K562 (cell line): ENCODE data around the gene TFEB. TPM values are rescaled to one million over a fixed set of nuclear protein-coding genes. Genes with fewer than 3 reads are reported as not detected.

Experiments used
- ATAC-seq: fragments of 200-7000 bp; cut with Tn5 transposase; 3 replicates; pipeline ENCODE4 v1.9.1; 2020; ENCODE audit warnings: moderate library complexity
- BruUV-seq: library from RNA; stranded (reverse); fragments of 400-500 nt; replicated peaks from 2 replicates; lab custom pipeline; 2021; lab: Mats Ljungman, UMichigan
- CTCF ChIA-PET: fragments of 300-600 bp; formaldehyde crosslinking; extraction: SDS; loops from one replicate; lab custom pipeline; 2021; ENCODE audit warnings: low intra/inter-chr PET ratio; lab: Yijun Ruan, JAX
- POLR2A ChIA-PET: fragments of 300-600, 350-650 bp; sonication (Branson Sonifier 250); formaldehyde crosslinking; extraction: SDS; loops from one replicate; lab custom pipeline; 2021; ENCODE audit warnings: antibody characterized with exemption, inconsistent platforms; lab: Yijun Ruan, JAX
- DNase-seq, 4 experiments: peaks; one replicate each; pipeline versions ENCODE4 v3.0.0 to v3.0.0-alpha.2; 2011 to 2018; ENCODE audit warnings: low spot score in 3 of 4, mixed read lengths in 3 of 4; ENCODE audit errors: extremely low read depth in 1 of 4
- FAIRE-seq: peaks from 2 replicates; lab custom pipeline; 2011; peaks lifted over from hg19 to GRCh38; lab: Jason Lieb, UNC
- H2AFZ ChIP-seq: 2 replicates; pipeline ENCODE4 v1.6.0; 2011; ENCODE audit warnings: low read depth, low read length, control low read depth, inconsistent platforms
- H3K27ac ChIP-seq: fragments of 200-600 bp; 3 replicates; pipeline ENCODE4 v1.8.0; 2011; ENCODE audit warnings: low read depth, mild to moderate bottlenecking, control low read depth, inconsistent platforms, low read length, moderate library complexity, mixed read lengths; ENCODE audit errors: extremely low read depth
- H3K27me3 ChIP-seq, 2 experiments: fragments of 300-600 bp in 1 of 2; 2 replicates in 1 of 2; 3 replicates in 1 of 2; pipeline versions ENCODE4 v1.6.0 to v1.8.0; 2011; ENCODE audit warnings: inconsistent platforms in 2 of 2, low read length in 2 of 2, mild to moderate bottlenecking in 1 of 2, mixed read lengths in 1 of 2, moderate library complexity in 1 of 2; ENCODE audit not compliant: control insufficient read depth in 2 of 2, insufficient read depth in 2 of 2
- H3K36me3 ChIP-seq: fragments of 300-600 bp; 3 replicates; pipeline ENCODE4 v1.8.0; 2011; ENCODE audit warnings: mild to moderate bottlenecking, low read length, inconsistent platforms; ENCODE audit not compliant: control insufficient read depth, insufficient read depth
- H3K4me1 ChIP-seq, 2 experiments: fragments of 200-600 bp in 1 of 2; replicated peaks in 1 of 2; 2 replicates in 1 of 2; 3 replicates in 1 of 2; pipeline versions ENCODE4 v1.5.1 to v1.8.0; 2011; ENCODE audit warnings: inconsistent platforms in 2 of 2, low read length in 2 of 2, mild to moderate bottlenecking in 1 of 2, mixed read lengths in 1 of 2, moderate library complexity in 1 of 2; ENCODE audit not compliant: control insufficient read depth in 2 of 2, insufficient read depth in 2 of 2
- H3K4me2 ChIP-seq: 2 replicates; pipeline ENCODE4 v1.6.1; 2011; ENCODE audit warnings: low read length, control low read depth, inconsistent platforms, mixed read lengths; ENCODE audit not compliant: insufficient read depth
- H3K4me3 ChIP-seq: fragments of 200-600 bp; sonication (generic), shearing (Covaris generic); 2 replicates; pipeline ENCODE4 v1.5.1; 2016; ENCODE audit warnings: control low read depth, inconsistent platforms
- H3K79me2 ChIP-seq: fragments of 200-600 bp; 3 replicates; pipeline ENCODE4 v1.8.0; 2011; ENCODE audit warnings: low read length, inconsistent platforms; ENCODE audit not compliant: control insufficient read depth, insufficient read depth
- H3K9ac ChIP-seq, 2 experiments: 2 replicates each; pipeline versions ENCODE4 v1.6.0 to v1.6.1; 2011; ENCODE audit warnings: low read depth in 2 of 2, low read length in 2 of 2, control low read depth in 1 of 2, inconsistent platforms in 1 of 2, mild to moderate bottlenecking in 1 of 2, mixed read lengths in 1 of 2; ENCODE audit not compliant: insufficient read depth in 1 of 2
- H3K9me1 ChIP-seq: one replicate; pipeline ENCODE4 v1.6.0; 2011; ENCODE audit warnings: inconsistent platforms, mild to moderate bottlenecking, low read length, moderate library complexity; ENCODE audit not compliant: control insufficient read depth, insufficient read depth
- H3K9me3 ChIP-seq: replicated peaks from 2 replicates; pipeline ENCODE4 v1.5.1; 2011; ENCODE audit warnings: low read depth, low read length, inconsistent platforms; ENCODE audit not compliant: control insufficient read depth, insufficient read depth
- H4K20me1 ChIP-seq: replicated peaks from 2 replicates; pipeline ENCODE4 v1.6.1; 2011; ENCODE audit warnings: low read length, inconsistent platforms, mixed read lengths; ENCODE audit not compliant: control insufficient read depth, insufficient read depth
- ARHGAP35 ChIP-seq: fragments of 450-650 bp; IDR thresholded peaks from 2 replicates; pipeline ENCODE4 v1.6.1; 2018; ENCODE audit not compliant: partially characterized antibody
- ATF1 ChIP-seq, 2 experiments: fragments of 450-650 bp in 1 of 2; IDR thresholded peaks; 2 replicates each; pipeline ENCODE4 v1.6.1; 2016; ENCODE audit warnings: missing compliant biosample characterization in 1 of 2, missing genetic modification characterization in 1 of 2
- FOXP1 ChIP-seq: sonication (generic); formaldehyde crosslinking; IDR thresholded peaks from 2 replicates; pipeline ENCODE4 v1.8.0; 2022; ENCODE audit warnings: mild to moderate bottlenecking, missing genetic modification reagents
- GTF3C2 ChIP-seq: IDR thresholded peaks from 3 replicates; pipeline ENCODE4 v1.6.1; 2011; ENCODE audit warnings: borderline replicate concordance, mild to moderate bottlenecking, moderate library complexity; ENCODE audit not compliant: insufficient read length; ENCODE audit errors: extremely low read depth
- LEF1 ChIP-seq: fragments of 450-650 bp; IDR thresholded peaks from 2 replicates; pipeline ENCODE4 v1.6.1; 2016; ENCODE audit warnings: mild to moderate bottlenecking
- NFYB ChIP-seq: IDR thresholded peaks from 2 replicates; pipeline ENCODE4 v1.6.1; 2011; ENCODE audit warnings: mild to moderate bottlenecking, moderate library complexity; ENCODE audit not compliant: insufficient read length; ENCODE audit errors: extremely low read depth
- NR2F6 ChIP-seq: fragments of 450-650 bp; formaldehyde crosslinking; IDR thresholded peaks from 2 replicates; pipeline ENCODE4 v1.4.0; 2020; ENCODE audit warnings: mild to moderate bottlenecking
- SRSF9 ChIP-seq: fragments of 200-400 bp; formaldehyde crosslinking; IDR thresholded peaks from 2 replicates; pipeline ENCODE4 v1.6.1; 2017; ENCODE audit warnings: low read depth, low read length, borderline replicate concordance
- TRIM25 ChIP-seq: fragments of 450-650 bp; IDR thresholded peaks from 2 replicates; pipeline ENCODE4 v1.7.0; 2016; ENCODE audit warnings: borderline replicate concordance
- ZBTB1 ChIP-seq: sonication (generic); formaldehyde crosslinking; IDR thresholded peaks from 2 replicates; pipeline ENCODE4 v1.8.1; 2023; ENCODE audit warnings: missing genetic modification reagents, low read depth, mild to moderate bottlenecking, borderline replicate concordance
- ZNF395 ChIP-seq: fragments of 200-800 bp; sonication (Bioruptor generic); IDR thresholded peaks from 2 replicates; pipeline ENCODE4 v1.6.1; 2017; ENCODE audit warnings: missing genetic modification characterization, missing compliant biosample characterization
- ZNF707 ChIP-seq: fragments of 250-450 bp; sonication (Bioruptor Pico); conservative IDR thresholded peaks from 2 replicates; pipeline ENCODE4 v1.8.0; 2022; ENCODE audit warnings: inconsistent platforms, mild to moderate bottlenecking, moderate library complexity
- WGBS: fragments of 100-300 bp; shearing (Covaris generic); methylation state at CpG from one replicate; pipeline ENCODE4 v1.1.6; 2016; ENCODE audit warnings: low coverage, mixed read lengths; ENCODE audit not compliant: insufficient coverage; ENCODE audit errors: missing lambda C conversion rate; 5-methylcytosine and 5-hydroxymethylcytosine counted together
- in situ Hi-C: fragments of 300-500 bp; cut with MboI; formaldehyde crosslinking; loops from 4 replicates; pipeline ENCODE4 v1.15.0; 2018; ENCODE audit warnings: inconsistent platforms, mixed read lengths
- intact Hi-C: fragments of 100-400 bp; cut with micrococcal nuclease; formaldehyde crosslinking; loops from 2 replicates; pipeline ENCODE4 v1.14.2; 2022
- polyA plus RNA-seq, 8 experiments: library from polyadenylated mRNA; depleted of rRNA in 4 of 8; stranded (reverse) in 5 of 8; unstranded in 3 of 8; fragments of >200 nt; fragmentation: Nextera tagmentation in 2 of 8; fragmentation: Illumina TruSeq in 1 of 8; extraction: Ambion mirVana in 2 of 8; extraction: Trizol in 1 of 8; gene quantifications; 2 replicates each; pipeline versions ENCODE4 v1.2.1 to v1.2.3, GENCODE V29; 2011 to 2014; ENCODE audit warnings: inconsistent platforms in 1 of 8, missing spikeins in 1 of 8
- total RNA-seq, 7 experiments: library from RNA; depleted of rRNA in 6 of 7; stranded (reverse); fragments of >200 nt in 6 of 7; fragmentation: Illumina TruSeq in 2 of 7; extraction: Trizol in 2 of 7; gene quantifications; 2 replicates each; pipeline versions ENCODE4 v1.2.1 to v1.2.3, GENCODE V29; 2011 to 2021; ENCODE audit warnings: low replicate concordance in 1 of 7

The TFEB gene
- total and polyA plus RNA-seq, 9 of the 15 experiments (the other 6 are each of a cell fraction or from before 2014, with no cell fraction given) = 0.04 to 4.7 (median 2.0) TPM

DNA sequence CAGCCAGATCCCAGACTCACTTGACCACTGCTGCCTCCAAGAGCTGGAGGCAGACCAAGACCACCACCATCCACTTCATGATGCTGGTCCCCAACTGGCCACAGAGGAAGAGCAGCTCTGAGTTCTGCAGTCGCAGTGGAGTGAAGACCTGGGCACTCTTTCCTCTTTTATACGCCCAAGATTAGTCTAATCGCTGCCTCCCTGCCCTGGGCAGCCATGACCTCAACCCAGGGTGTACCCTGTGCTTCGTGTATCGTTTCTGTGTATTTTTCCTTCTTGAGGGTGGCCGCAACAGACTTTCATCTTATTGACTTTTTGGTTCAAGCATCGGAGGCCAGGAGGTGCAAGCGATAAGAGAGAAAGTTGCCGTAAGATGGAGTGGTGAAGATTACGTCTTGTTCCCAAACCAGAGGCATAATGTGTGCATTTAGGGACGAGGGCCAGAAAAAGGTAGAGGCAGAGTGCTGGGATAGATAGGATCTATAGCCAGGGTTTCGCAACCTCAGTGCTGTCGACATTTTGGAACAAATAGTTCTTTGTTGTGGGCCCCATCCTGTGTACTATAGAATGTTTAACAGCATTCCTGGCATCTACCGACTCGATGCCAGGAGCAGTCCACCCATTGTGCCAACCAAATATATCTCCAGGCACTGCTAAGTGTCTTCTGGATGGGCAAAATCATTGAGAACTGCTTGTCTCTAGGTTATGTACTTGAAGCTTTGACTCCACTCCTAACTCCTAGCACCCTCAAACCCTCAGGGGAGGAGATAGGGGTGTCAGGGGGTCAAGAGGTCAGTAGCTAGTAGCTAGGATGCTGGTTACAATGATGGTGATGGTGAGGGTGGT is 12.1 kb upstream of the TFEB start, which contains the start of gene PGC:
Gene PGC (minus strand): TSS at position 142 of the 846 bp plus-strand sequence. CDS start 63 bp downstream, at position 79.
- no TSS peak for BruUV-seq
- no peaks in the 10 kb centered on the region for H3K9me3 ChIP-seq
- H3K27ac ChIP-seq = no peak within 1 kb of the TSS
- peak within 1 kb of the TSS; percentile 30; the same call in 1 of the 2 replicates for H3K4me2 ChIP-seq
- ATAC-seq (peak; percentile 41), DNase-seq (peak; percentile 40 to 50 (median 49)), FAIRE-seq (peak; percentile 78)
- WGBS = 5% methylated on average over 15 of the region's 15 CpGs
- H2AFZ ChIP-seq = no peak within 1 kb of the TSS
- H3K9me1 ChIP-seq = no peaks in the 10 kb centered on the region
- H3K9ac ChIP-seq = 0 out of 4 replicates have a peak within 1 kb of the TSS, but pooled peaks of 1 of the 2 experiments have one; percentile 5
- H4K20me1 ChIP-seq = no peaks in the 10 kb centered on the region; the same call in 1 of the 2 replicates
- ChIA-PET CTCF (interaction anchor here (0.6 kb wide), 1 partner anchor 65 kb away, joined by 5 read pairs; no protein-coding TSS in a partner anchor), POLR2A (interaction anchor here (0.8 to 2.2 kb wide), 5 partner anchors 9 to 25 kb away, joined by 3 to 6 read pairs (median 4); no protein-coding TSS in a partner anchor)
- H3K4me3 ChIP-seq = no peak within 1 kb of the TSS
- in situ Hi-C loops (no loop called here), intact Hi-C loops (no loop called here)
- peaks cover 9 to 16% of the 10 kb centered on the region in 2 experiments; a peak in 4 of 5 replicates for H3K27me3 ChIP-seq
- H3K79me2 ChIP-seq = no peaks in the 10 kb centered on the region
- H3K4me1 ChIP-seq = peaks cover 13 to 14% of the 10 kb centered on the region in 2 experiments
- H3K36me3 ChIP-seq = no peaks in the 10 kb centered on the region
- TF ChIP-seq GTF3C2 (no peak), ZNF707 (CRISPR knock-in tag) (no peak), LEF1 (peak; percentile 73; the same call in 1 of the 2 replicates), NFYB (no peak), ZBTB1 (CRISPR knock-in tag) (no peak), TRIM25 (no peak), FOXP1 (CRISPR knock-in tag) (0 out of 2 replicates have a peak, but pooled peaks have one; percentile 53), NR2F6 (CRISPR knock-in tag) (no peak), SRSF9 (no peak), ARHGAP35 (no peak), ATF1 (CRISPR knock-in tag; IDR thresholded peaks at IDR 0.05) (no peak), ATF1 (tag; IDR thresholded peaks at IDR 0.05) (peak; percentile 31; the same call in 1 of the 2 replicates), ZNF395 (CRISPR knock-in tag) (peak; percentile 48; the same call in 1 of the 2 replicates)
